Activated naive CD4-positive, alpha-beta T cell treated with anti-CD3 and anti-CD28 coated beads, Interleukin-2, amount 10 ng/mL, durations not matched to agents 7 days and 5 days (primary cell): ENCODE data around the gene RLF.
"Not testable (repeated sequence)": the region's sequence is repeated elsewhere in the genome, so short reads cannot be mapped to it uniquely, and the experiment has no call there.

Experiments
- CTCF ChIA-PET: fragments of 350-600 bp; sonication (Branson Sonifier 250); formaldehyde crosslinking; loops from one replicate; lab custom pipeline; 2021; ENCODE audit warnings: antibody characterized with exemption; lab: Charles Lee
- DNase-seq: peaks from one replicate; pipeline ENCODE4 v3.0.0-alpha.2; 2020
- H3K27ac Mint-ChIP-seq: one replicate; pipeline ENCODE4 v1.8.0; 2021; ENCODE audit warnings: mild to moderate bottlenecking, moderate library complexity, mixed read lengths
- H3K27me3 Mint-ChIP-seq: one replicate; pipeline ENCODE4 v1.8.0; 2021; ENCODE audit warnings: mild to moderate bottlenecking, mixed read lengths
- H3K36me3 Mint-ChIP-seq: one replicate; pipeline ENCODE4 v1.8.0; 2021; ENCODE audit warnings: mixed read lengths
- H3K4me1 Mint-ChIP-seq: one replicate; pipeline ENCODE4 v1.8.0; 2021; ENCODE audit warnings: mixed read lengths
- H3K4me3 Mint-ChIP-seq: one replicate; pipeline ENCODE4 v1.8.0; 2021; ENCODE audit warnings: mild to moderate bottlenecking, moderate library complexity, mixed read lengths
- H3K9me3 Mint-ChIP-seq: one replicate; pipeline ENCODE4 v1.8.0; 2021; ENCODE audit warnings: mixed read lengths

RLF gene

DNA sequence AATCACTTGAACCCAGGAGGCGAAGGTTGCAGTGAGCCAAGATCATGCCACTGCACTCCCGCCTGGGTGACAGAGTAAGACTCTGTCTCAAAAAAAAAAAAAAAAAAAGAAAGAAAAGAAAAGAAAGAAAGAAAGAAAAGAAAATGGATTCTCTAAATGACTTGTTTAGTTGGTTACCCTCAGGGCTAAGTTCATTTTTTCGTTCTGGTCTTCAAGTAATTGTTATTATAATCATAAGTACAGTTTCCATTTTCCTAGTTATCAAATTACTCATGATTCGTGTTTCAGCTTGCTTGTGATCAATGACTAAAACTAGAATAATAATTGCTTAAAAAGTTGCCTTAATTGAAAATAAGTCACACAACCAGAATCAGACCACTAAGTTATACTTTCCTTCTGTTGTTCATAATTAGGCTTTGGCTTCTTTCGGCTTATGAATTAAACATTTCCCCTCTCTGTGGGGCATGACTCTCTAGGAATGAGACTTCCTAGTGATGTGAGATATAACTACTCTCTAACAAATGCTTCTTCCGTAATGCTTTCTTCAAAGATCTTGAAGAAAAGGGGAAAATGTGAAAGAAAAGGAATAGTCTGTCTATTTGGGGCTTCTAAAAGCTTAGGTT lies 9.6 kb upstream of the RLF start:
- H3K4me1 Mint-ChIP-seq: peaks cover 7% of the 10 kb centered on the region
- no peaks in the 10 kb centered on the region for H3K9me3 Mint-ChIP-seq
- H3K27me3 Mint-ChIP-seq: peaks cover 14% of the 10 kb centered on the region
- DNase-seq: no peak
- no peaks in the 10 kb centered on the region for H3K36me3 Mint-ChIP-seq
- no peak overlapping the region for H3K4me3 Mint-ChIP-seq
- H3K27ac Mint-ChIP-seq: no peak overlapping the region
- CTCF ChIA-PET: interaction anchor here (0.7 to 7.9 kb wide), 20 partner anchors 7 to 799 kb away, joined by 3 to 215 read pairs (median 6); partner anchors contain the start of genes COL9A2 and RLF

DNA sequence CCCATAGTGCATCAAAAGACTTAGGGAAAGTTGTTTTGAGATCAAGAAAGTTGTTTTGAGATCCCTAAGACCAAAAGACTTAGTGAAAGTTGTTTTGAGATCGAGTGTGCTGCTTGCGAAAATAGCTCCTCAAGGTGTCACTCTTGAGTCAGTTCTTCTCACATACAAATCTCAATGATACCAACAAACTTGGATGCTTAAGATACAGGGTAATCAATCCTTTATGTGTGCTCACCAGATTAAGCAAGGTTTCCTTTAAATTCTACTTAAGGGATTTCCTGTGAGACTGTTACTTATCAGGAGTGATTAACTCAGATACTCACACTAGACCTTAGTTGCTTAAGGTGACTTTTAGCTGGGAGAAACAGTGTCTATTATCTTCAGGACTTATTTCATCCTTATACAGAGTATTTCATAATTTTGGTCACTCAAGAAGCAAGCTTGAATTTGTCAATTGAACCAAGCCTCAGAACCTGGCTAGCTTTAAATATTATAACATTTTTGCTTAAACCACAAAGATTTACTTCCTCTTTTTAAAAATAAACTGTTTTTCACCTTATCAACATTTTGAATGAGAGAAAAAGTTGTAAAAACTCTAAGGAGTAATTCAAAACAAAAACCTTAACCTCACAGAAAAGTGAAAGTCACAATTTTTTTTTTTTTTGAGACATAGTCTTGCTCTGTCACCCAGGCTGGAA lies 8.0 kb upstream of the RLF start:
- CTCF ChIA-PET: interaction anchor here (0.7 to 7.9 kb wide), 31 partner anchors 9 to 462 kb away, joined by 3 to 215 read pairs (median 6); partner anchors contain the start of genes COL9A2 and RLF
- no peak overlapping the region for H3K27ac Mint-ChIP-seq
- H3K4me3 Mint-ChIP-seq: no peak overlapping the region
- peak; percentile 48 for DNase-seq
- H3K4me1 Mint-ChIP-seq: peaks cover 7% of the 10 kb centered on the region
- H3K9me3 Mint-ChIP-seq: no peaks in the 10 kb centered on the region
- peaks cover under 1% of the 10 kb centered on the region for H3K27me3 Mint-ChIP-seq
- H3K36me3 Mint-ChIP-seq: no peaks in the 10 kb centered on the region

- H3K27me3 Mint-ChIP-seq: no peaks in the 10 kb centered on the region
- CTCF ChIA-PET: interaction anchor here (1.2 to 7.9 kb wide), 7 partner anchors 11 to 248 kb away, joined by 3 to 215 read pairs (median 23); partner anchors contain the start of gene COL9A2
- no peak for DNase-seq
- H3K4me1 Mint-ChIP-seq: peaks cover 7% of the 10 kb centered on the region
- H3K9me3 Mint-ChIP-seq: no peaks in the 10 kb centered on the region
- H3K36me3 Mint-ChIP-seq: no peaks in the 10 kb centered on the region
- H3K4me3 Mint-ChIP-seq: no peak overlapping the region
- H3K27ac Mint-ChIP-seq: no peak overlapping the region
Observed at GRCh38 chr1:40155135-40155534, 6.1 kb upstream of the RLF start.

GRCh38 chr1:40155910-40156309 lies 5.3 kb upstream of the RLF start:
- Mint-ChIP-seq H3K27ac (no peak overlapping the region), H3K36me3 (no peaks in the 10 kb centered on the region), H3K27me3 (no peaks in the 10 kb centered on the region), H3K4me3 (no peak overlapping the region), H3K4me1 (peaks cover 10% of the 10 kb centered on the region), H3K9me3 (no peaks in the 10 kb centered on the region)
- DNase-seq: no peak
- CTCF ChIA-PET: interaction anchor here (0.6 to 5.3 kb wide), 5 partner anchors 14 to 251 kb away, joined by 5 to 73 read pairs (median 6); partner anchors contain the start of gene COL9A2

- no peaks in the 10 kb centered on the region for H3K27me3 Mint-ChIP-seq
- no peaks in the 10 kb centered on the region for H3K9me3 Mint-ChIP-seq
Observed at GRCh38 chr1:40160806-40161124, 422 bp upstream of the RLF start.

DNA sequence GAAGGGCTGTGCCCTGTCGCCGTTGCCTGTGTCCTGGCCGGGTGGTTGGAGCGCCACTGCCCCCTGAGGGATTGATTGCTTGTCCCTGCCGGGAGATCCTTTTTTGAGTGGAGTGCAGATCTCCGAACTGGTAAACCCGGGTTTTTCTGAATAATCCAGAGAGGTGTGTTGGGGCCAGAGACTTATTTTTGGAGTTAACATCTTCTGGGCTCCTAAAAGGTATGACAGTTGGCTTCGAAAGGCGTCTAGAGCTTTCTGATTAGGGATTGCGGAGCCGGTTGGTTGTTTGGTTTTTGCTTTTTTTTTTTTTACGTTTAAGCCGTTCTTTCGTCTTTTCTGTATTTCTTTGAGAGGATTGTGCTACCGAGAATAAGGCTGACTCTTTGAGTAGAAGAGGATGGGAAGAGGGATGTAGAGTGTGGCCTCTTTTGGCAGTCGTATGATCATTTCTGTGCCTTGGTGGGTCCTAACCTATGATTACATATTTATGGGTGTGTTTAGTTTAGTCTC lies 756 bp downstream of the RLF start:
- peaks cover 13% of the 10 kb centered on the region for H3K36me3 Mint-ChIP-seq
- H3K9me3 Mint-ChIP-seq: no peaks in the 10 kb centered on the region
- CTCF ChIA-PET: interaction anchor here (0.7 to 3.1 kb wide), 6 partner anchors 10 to 154 kb away, joined by 3 to 18 read pairs (median 4); no protein-coding TSS in a partner anchor

More at GRCh38 chr1:40160806-40161124, 422 bp upstream of the RLF start:
- Mint-ChIP-seq H3K36me3 (peaks cover 8% of the 10 kb centered on the region), H3K4me1 (peaks cover 5% of the 10 kb centered on the region), H3K27ac (no peak overlapping the region), H3K4me3 (no peak overlapping the region)
- CTCF ChIA-PET: interaction anchor here (3.1 kb wide), 1 partner anchor 155 kb away, joined by 18 read pairs; no protein-coding TSS in a partner anchor
- no peak for DNase-seq

GRCh38 chr1:40162753-40163441 lies 1.7 kb downstream of the RLF start:
- Mint-ChIP-seq H3K36me3 (peaks cover 16% of the 10 kb centered on the region), H3K27me3 (no peaks in the 10 kb centered on the region), H3K4me1 (peaks cover 13% of the 10 kb centered on the region), H3K4me3 (no peak overlapping the region), H3K27ac (no peak overlapping the region), H3K9me3 (no peaks in the 10 kb centered on the region)
- CTCF ChIA-PET: interaction anchor here (0.9 to 3.1 kb wide), 5 partner anchors 11 to 153 kb away, joined by 3 to 18 read pairs (median 5); no protein-coding TSS in a partner anchor
- no peak for DNase-seq

More for the DNA sequence above, 756 bp downstream of the RLF start:
- Mint-ChIP-seq H3K4me1 (peaks cover 6% of the 10 kb centered on the region), H3K27ac (no peak overlapping the region), H3K4me3 (no peak overlapping the region), H3K27me3 (no peaks in the 10 kb centered on the region)
- no peak for DNase-seq

DNA sequence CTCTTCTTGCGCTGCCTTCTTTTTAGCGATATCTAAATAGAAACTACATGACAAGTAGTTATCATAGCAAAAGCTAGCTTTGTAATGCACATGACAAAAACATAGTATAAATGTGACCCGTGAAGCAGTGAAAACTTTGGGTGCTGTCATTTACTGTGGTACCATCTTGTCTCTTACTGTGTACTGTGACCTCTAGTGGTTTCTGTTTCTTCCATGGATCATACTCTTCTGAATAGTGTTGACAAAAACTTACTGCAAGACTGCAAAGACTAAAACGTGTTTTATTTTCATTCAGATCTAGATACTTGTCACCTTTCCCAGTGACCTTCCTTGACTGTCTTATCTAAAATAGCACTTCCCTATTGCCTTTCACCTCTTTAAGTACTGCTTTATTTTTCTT lies 6.1 kb downstream of the RLF start:
- no peaks in the 10 kb centered on the region for H3K9me3 Mint-ChIP-seq
- CTCF ChIA-PET: interaction anchor here (1.0 kb wide), 1 partner anchor 16 kb away, joined by 4 read pairs; no protein-coding TSS in a partner anchor
- no peaks in the 10 kb centered on the region for H3K27me3 Mint-ChIP-seq
- H3K36me3 Mint-ChIP-seq: peaks cover 17% of the 10 kb centered on the region
- no peak for DNase-seq
- no peak overlapping the region for H3K4me3 Mint-ChIP-seq
- H3K27ac Mint-ChIP-seq: no peak overlapping the region
- peaks cover 14% of the 10 kb centered on the region for H3K4me1 Mint-ChIP-seq

GRCh38 chr1:40171036-40171435 lies 9.8 kb downstream of the RLF start:
- Mint-ChIP-seq H3K27ac (peak overlapping the region; percentile 34), H3K9me3 (no peaks in the 10 kb centered on the region), H3K36me3 (peaks cover 8% of the 10 kb centered on the region), H3K4me1 (peaks cover 32% of the 10 kb centered on the region), H3K4me3 (no peak overlapping the region), H3K27me3 (no peaks in the 10 kb centered on the region)
- no peak for DNase-seq
- CTCF ChIA-PET: interaction anchor here (1.6 kb wide), 1 partner anchor 19 kb away, joined by 6 read pairs; no protein-coding TSS in a partner anchor

GRCh38 chr1:40174788-40175187 lies 13.6 kb downstream of the RLF start:
- Mint-ChIP-seq H3K4me3 (no peak overlapping the region), H3K9me3 (no peaks in the 10 kb centered on the region), H3K4me1 (peaks cover 43% of the 10 kb centered on the region), H3K27ac (no peak overlapping the region), H3K36me3 (peaks cover 15% of the 10 kb centered on the region), H3K27me3 (no peaks in the 10 kb centered on the region)
- no peak for DNase-seq
- CTCF ChIA-PET: interaction anchor here (1.2 kb wide), 1 partner anchor 9 kb away, joined by 4 read pairs; no protein-coding TSS in a partner anchor

DNA sequence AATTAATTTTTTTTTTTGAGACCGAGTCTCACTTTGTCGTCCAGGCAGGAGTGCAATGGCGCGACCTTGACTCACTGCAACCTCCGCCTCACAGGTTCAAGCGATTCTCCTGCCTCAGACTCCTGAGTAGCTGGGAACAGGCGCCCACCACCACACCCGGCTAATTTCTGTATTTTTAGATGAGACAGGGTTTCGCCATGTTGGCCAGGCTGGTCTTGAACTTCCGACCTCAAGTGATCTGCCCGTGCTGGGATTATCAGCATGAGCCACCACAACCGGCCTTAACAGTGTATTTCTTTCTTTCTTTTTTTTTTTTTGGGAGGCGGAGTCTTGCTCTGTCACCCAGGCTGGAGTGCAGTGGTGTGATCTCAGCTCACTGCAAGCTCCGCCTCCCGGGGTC lies 15.8 kb downstream of the RLF start:
- DNase-seq, H3K27me3 Mint-ChIP-seq, H3K27ac Mint-ChIP-seq, H3K9me3 Mint-ChIP-seq, CTCF ChIA-PET, H3K4me3 Mint-ChIP-seq: not testable (repeated sequence)
- peaks cover 19% of the 10 kb centered on the region for H3K36me3 Mint-ChIP-seq
- peaks cover 47% of the 10 kb centered on the region for H3K4me1 Mint-ChIP-seq

DNA sequence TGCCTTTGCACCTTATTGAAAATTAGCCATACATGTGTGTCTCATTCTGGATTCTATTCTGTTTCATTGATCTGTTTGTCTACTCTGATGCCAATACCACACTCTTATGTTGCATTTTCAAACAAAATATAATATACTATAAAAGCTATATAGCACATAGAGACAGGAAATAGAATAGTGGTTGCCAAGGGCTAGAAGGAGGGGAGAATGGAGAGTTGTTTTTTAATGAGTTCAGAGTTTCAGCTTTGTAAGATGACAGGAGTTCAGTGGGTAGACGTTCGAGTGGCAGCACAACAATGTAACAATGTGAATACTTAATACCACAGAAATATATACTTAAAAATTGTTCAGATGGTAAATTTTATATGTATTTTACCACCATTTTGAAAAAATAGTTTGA lies 17.0 kb downstream of the RLF start:
- CTCF ChIA-PET: interaction anchor here (1.1 to 1.3 kb wide), 2 partner anchors 23 to 137 kb away, joined by 3 to 4 read pairs; no protein-coding TSS in a partner anchor
- H3K27me3 Mint-ChIP-seq: no peaks in the 10 kb centered on the region
- H3K9me3 Mint-ChIP-seq: no peaks in the 10 kb centered on the region
- H3K36me3 Mint-ChIP-seq: peaks cover 19% of the 10 kb centered on the region
- no peak for DNase-seq
- H3K4me1 Mint-ChIP-seq: peaks cover 52% of the 10 kb centered on the region
- H3K27ac Mint-ChIP-seq: no peak overlapping the region
- no peak overlapping the region for H3K4me3 Mint-ChIP-seq

GRCh38 chr1:40179496-40180089 lies 18.4 kb downstream of the RLF start:
- no peaks in the 10 kb centered on the region for H3K27me3 Mint-ChIP-seq
- H3K9me3 Mint-ChIP-seq: no peaks in the 10 kb centered on the region
- no peak overlapping the region for H3K4me3 Mint-ChIP-seq
- no peak for DNase-seq
- H3K4me1 Mint-ChIP-seq: peaks cover 51% of the 10 kb centered on the region
- H3K27ac Mint-ChIP-seq: peak overlapping the region; percentile 4
- CTCF ChIA-PET: no interaction called here
- peaks cover 19% of the 10 kb centered on the region for H3K36me3 Mint-ChIP-seq
